HG02943 (cell line): Measurements from ENCODE around the gene POLR2I.
"Not testable (repeated sequence)": the region's sequence is repeated elsewhere in the genome, so short reads cannot be mapped to it uniquely, and the experiment has no call there.

Experiments used
- ATAC-seq: cut with Tn5 transposase; IDR thresholded peaks from one replicate; pipeline ENCODE4 v1.9.1; 2021; ENCODE audit warnings: mild to moderate bottlenecking, low read depth, moderate library complexity; ENCODE audit not compliant: unreplicated experiment

The POLR2I gene

DNA sequence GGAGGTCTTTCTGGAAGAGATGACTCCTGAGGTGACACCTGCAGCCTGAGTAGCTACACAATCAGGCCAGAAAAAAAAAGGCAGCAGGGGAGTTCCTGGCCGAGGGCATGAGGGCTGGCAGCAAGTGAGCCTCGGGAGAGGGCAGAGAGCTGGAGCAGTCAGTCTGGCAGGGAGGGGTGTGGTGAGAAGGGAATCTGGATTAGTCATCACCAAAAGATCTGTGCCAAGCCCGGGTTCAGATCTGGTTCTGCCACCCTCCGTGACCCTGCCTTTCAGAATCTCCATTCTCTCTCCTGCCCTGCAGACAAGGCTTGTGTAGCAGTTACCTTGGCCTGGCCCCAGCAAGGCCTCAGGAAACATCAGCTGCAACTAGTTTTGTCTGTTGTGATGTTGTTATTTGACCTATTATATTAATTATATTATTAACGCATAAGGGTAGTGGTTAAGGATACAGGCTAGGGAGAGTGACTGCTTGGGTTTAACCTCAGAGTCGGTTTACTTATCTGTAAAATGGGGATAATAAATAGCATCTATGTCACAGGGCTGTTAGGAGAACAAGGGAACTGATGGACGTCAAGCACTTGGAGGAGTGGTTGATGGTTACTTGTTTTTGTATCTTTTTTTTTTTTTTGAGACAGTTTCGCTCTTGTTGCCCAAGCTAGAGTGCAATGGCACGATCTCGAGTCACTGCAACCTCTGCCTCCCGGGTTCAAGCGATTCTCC, 22.4 kb upstream of the POLR2I start:
- ATAC-seq = no peak

DNA sequence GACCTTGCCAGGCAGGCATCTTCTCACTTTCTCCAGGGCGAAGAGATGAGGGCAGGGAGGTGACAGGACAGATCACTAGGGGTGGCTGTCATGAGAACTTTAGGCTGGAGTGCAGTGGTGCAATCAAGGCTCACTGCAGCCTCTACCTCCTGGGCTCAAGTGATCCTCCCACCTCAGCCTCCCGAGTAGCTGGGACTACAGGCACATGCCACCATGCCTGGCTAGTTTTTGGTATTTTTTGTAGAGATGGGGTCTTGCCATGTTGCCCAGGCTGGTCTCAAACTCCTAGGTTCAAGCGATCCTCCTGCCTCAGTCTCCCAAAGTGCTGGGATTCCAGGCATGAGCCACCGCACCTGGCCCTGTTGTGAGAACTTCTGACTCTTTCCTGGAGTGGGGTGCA, 20.2 kb upstream of the POLR2I start:
- not testable (repeated sequence) for ATAC-seq

DNA sequence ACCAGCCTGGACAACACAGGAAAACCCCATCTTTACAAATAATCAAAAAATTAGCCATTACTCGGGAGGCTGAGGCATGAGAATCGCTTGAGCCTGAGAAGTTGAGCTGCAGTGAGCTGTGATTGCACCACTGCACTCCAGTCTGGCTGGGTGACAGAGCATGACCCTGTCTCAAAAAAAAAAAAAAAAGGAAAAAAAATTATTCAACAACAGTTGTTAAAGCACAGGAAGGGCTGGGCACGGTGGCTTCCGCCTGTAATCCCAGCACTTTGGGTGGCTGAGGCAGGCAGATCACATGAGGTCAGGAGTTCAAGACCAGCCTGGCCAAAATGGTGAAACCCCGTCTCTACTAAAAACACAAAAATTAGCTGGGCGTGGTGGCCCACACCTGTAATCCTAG, 16.5 kb upstream of the POLR2I start:
- not testable (repeated sequence) for ATAC-seq

DNA sequence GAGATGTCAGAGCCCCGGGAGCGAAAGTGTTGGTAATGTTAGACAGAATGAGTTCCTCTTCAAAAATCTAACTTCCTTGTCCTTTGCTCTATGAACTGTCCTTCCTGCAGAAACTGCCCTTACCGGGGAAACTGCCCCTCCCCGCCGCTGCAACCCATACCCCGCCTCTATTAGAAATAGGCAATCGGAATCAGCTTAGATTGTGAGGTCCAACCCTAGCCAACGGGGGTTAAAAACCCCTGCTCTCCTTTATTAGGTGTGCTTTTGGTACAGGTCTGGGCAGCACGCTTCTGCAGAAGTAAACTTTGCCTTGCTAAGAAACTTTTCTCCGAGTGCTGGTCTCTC, 13.7 kb upstream of the POLR2I start:
- ATAC-seq = no peak

DNA sequence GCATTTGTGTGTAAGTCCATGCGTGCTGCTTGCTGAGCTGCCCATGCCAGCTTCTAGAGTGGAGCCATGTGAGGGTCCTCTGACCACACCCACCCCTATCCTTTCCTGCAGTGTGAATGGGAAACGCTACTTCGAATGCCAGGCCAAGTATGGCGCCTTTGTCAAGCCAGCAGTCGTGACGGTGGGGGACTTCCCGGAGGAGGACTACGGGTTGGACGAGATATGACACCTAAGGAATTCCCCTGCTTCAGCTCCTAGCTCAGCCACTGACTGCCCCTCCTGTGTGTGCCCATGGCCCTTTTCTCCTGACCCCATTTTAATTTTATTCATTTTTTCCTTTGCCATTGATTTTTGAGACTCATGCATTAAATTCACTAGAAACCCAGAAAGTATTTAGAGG, 10.9 kb upstream of the POLR2I start:
- ATAC-seq = no peak

DNA sequence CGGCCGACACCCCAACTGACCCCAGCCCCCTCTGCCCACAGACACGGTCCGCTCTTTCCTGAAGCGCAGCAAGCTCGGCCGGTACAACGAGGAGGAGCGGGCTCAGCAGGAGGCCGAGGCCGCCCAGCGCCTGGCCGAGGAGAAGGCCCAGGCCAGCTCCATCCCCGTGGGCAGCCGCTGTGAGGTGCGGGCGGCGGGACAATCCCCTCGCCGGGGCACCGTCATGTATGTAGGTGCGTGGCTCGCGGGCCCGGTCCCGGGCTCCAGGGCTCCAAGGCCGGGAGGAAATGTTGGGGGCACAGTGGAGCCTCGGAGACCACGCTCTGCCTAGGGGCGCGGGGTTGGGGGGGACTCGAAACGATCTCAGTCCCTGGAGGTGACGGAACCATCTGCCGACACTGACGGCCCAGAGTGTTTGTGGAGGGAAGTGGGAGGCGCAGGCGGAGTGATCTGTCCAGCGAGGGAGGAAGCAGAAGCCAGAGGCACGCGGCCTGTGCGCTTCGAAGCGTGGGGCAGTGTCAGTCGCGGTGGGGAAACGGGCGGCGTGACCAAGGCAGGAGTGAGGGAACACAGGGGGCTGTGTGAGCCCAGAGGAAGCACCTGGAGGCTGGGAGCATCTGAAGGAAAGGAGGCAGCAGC, 6.9 kb upstream of the POLR2I start:
- no peak for ATAC-seq

DNA sequence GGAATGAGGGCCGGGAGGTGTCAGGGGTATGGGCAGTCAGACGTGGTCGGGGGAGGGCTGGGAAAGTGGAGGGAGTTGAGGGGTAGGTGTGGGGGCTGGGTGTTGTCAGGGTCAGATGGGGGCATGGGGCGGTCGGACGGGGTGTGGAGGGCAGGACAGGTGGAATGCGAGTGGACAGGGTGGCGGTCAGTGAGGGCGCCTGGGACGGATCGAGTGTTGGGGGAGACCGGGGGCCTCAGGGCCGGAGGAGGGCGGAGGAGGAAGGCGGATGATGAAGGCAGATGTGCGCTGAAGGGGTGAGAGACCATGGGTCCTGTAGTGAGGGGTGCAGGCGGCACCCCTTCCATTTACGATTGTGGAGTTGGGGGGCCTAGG, 6.3 kb upstream of the POLR2I start:
- no peak for ATAC-seq

DNA sequence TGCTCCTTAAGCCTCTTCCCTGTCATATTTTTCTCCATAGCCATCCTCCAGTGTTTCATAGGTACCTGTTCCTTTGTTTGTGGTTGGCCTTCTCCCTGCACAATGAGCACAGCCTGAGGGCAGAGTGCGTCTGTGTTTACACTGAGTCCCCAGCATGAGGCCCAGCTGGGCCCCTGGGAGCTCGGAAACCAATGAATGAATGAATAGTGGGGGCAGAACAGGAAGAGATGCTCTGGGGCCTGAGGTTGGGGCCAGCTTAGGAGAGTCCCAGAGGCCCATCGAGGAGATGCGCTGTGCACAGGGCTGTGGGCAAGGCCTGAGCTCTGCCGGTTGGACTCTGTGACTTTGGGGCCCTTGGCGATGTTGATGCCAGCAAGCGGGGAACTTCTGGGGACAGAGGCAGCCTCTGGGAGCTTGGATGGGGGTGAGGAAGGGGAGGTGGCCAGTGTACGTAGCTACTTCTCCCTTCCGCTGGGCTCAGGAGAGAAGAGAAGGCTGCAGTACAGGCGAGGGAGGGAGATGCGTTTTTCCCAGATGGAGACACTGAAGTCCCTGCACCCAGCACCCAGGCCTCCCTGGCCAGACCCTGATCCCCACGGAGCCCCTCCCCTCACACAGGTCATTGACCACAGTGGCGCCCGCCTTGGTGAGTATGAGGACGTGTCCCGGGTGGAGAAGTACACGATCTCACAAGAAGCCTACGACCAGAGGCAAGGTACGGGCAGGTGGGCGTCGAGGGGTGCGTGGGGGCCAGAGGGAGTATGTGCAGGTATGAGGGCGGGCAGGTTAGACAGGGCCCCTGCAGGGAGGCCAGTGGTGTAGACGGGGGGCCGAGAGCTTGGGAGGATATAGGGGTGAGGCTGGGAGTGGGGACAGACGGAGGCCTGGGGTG, 5.7 kb upstream of the POLR2I start:
- no peak for ATAC-seq

DNA sequence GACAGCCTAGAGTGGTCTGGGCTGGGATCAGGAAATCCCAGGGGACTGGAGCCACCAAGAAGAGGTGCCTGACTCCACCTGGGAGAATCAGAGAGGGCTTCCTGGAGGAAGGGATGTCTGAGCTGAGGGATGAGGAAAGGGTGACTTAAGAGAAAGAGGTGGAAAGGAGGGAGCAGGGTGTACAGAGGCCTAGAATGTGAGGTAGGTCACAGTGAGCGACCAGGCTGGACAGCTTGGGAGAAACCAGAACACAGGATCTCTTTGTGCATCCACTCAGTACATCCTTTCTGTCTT, 1.6 kb upstream of the POLR2I start:
- ATAC-seq = no peak

DNA sequence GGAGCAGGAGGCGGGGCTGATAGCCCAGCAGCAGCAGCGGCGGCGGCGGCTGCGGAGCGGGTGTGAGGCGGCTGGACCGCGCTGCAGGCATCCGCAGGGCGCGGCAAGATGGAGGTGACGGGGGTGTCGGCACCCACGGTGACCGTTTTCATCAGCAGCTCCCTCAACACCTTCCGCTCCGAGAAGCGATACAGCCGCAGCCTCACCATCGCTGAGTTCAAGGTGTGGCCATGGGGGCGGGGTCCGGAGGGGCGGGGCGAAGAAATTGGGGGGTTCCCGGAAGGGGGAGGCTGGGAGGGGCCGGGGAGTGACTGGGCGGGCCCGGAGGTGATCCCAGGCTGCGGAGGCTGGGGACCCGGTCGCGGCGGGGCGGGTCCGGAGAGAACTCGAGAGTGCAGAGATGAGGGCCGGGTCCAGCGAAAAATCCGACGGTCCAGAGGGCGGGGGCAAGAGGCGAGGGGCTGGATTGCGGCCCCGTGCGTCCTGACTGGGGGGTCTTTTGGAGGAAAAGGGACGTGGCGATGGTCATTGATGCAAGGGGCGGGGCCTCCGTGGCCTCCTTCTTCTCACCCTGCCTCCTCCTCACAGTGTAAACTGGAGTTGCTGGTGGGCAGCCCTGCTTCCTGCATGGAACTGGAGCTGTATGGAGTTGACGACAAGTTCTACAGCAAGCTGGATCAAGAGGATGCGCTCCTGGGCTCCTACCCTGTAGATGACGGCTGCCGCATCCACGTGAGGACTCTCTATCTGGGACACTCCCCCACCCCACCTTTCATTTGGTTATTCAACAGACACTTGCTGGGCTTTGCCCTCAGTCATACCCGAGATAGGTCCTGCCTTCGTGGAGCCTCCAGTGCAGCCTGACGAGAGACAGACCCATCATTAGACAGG, 1.0 kb upstream of the POLR2I start, which contains the start of gene TBCB:
Gene TBCB (plus strand): TSS at position 16 of the 891 bp plus-strand sequence. CDS start 93 bp downstream, at position 109.
- ATAC-seq = peak; percentile 32

DNA sequence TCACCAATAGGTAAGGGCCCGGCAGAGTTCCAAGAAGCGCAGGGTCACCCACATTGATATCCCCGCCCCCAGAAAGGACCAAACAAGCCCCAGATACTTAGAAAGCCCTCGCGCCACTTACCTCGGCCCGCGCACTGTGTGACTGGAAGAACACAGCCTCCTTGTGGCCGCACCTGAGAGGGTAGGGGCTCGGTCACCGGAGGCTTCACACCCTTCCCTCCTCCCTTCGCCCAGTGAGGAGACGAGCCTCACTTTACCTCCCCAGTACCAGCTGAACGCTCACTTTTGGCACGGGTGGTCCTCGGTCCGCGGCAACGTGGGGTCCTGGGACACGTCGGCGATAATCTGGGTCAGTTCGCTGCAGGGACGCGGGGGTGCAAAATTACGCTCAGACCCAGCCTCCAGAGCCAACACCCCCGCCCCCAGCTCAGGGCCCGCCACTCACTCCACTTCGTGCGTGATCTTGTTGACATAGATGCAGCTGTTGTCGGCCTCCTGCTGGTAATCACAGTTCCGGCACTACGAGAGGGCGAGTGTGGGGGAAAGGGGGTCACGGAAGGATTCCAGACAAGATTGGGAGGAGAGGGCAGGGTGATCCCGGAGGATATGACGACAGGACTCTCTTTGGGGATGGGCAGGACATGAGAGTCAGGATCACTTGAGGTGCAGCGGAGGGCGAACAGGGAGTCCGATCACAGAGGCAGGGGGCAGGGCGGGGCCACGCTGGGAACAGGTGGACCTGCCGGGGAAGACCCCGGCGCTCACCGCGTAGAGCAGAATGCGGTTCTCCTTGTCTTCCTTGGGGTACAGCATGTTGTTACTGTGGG, 568 bp downstream of the POLR2I start:
- peak; percentile 4 for ATAC-seq

DNA sequence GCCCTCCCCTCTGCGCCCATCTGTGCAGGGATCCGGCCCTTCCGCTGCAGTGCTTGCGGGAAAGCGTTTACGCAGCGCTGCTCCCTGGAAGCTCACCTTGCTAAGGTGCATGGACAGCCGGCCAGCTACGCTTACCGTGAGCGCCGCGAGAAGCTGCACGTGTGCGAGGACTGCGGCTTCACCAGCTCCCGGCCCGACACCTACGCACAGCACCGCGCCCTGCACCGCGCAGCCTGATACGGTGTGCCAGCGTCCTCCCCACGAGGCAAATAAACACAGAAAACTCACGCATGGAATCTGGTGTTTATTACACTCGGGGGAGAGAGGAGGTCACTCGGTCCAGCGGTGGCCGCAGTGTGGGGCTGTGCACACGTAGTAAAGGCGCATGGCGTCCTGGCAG, 1.2 kb downstream of the POLR2I start:
- no peak for ATAC-seq

DNA sequence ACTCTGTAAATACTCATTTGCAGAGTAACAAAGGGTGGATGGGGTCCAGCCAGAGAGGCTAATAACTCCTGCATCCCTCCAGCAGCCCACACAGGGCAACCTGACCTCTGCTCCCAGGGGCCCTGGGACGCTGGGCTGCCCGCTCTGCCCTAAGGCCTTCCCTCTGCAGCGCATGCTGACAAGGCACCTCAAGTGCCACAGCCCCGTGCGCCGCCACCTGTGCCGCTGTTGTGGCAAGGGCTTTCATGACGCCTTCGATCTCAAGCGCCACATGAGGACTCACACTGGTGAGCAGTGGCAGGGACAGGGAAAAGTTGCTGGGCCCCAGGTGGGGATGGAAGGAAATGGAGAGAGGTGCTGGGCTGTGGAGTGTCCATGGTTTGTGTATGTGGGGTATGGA, 2.0 kb downstream of the POLR2I start:
- ATAC-seq = no peak

DNA sequence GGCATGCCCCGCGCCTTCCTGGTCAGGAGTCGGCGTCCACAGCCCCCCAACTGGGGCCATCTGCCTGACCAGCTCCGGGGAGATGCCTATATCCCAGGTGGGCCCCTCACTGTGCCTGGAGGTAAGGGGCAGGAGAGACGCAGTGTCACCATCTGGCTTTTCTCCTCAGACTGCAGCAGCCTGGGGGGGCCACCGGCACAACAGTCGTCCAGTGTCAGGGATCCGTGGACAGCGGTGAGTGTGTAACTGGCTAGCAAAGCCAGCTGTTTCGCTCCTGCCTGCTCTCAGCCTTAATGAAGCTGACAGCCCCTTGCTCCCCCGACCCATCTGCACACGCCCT, 3.5 kb downstream of the POLR2I start:
- no peak for ATAC-seq

DNA sequence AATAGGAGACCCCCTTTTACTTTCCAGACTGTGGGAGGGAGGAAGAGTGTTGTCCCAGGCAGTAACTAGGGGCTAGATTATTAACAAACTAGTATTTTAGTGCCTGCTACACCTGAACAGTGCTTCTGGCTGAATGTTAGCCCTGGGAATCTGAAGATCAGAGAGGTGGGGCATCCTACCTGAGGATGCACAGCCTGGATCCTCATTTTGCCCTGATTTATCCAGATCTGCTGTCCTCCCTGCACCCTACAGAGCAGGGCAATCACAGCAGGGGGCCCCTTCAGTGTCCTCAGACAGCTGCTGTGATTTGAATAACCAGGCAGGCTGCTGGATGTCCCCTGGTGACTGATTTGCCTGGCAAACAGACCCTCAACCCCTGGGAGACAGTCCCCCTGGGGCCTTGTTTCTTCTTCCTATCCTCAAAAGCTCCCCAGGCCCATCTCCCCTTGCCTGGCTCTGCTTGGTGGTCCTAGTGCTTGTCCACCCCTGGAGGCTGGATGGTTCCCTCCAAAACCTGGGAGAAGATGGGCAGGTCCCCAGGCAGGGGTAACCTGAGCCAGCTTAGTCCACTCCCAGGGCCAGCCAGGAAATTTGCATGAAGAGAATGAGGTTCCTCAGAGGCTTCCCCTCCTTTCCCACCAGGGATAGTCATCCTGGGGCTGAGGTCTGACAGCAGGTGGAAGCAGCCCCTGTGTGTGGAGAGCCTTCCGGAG, 4.0 kb downstream of the POLR2I start, which contains the start of gene OVOL3:
Gene OVOL3 (plus strand): TSS at position 657 of the 713 bp plus-strand sequence. CDS start 60 bp downstream, outside the sequence.
- ATAC-seq = no peak

DNA sequence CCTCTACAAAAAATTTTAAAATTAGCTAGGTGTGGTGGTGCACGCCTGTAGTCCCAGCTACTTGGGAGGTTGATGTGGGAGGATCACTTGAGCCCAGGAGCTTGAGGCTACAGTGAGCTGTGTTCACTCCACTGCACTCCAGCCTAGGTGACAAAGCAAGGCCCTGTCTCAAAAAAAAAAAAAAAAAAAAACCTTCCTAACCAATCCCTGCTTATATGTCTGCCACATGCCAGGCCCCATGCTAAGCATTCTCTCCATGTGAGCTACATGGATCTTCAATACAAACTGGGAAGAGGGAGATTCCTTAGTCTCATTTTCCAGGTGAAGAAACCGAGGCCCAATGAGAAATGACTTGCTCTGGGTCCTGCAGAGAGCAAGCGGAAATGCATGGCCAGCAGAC, 6.0 kb downstream of the POLR2I start:
- ATAC-seq = no peak

DNA sequence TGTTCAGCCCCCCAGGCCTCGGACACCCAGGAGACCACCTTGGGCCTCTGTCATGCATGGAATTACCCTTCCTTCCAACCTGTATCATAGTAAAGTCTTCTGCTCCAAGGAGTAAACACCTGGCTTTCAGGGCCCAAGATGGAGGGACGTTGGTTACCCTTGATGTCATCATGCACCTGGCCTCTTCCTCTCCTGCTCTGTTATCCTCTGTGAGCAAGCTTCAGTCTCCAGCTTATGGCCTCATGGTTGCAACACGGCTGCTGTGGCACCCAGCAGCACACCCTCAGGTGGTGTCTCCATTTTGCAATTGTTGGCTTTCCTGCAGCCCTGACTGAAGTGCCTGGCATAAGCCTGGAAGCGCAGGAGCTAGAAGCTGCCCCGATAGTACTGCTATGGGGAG, 7.7 kb downstream of the POLR2I start:
- ATAC-seq = no peak

DNA sequence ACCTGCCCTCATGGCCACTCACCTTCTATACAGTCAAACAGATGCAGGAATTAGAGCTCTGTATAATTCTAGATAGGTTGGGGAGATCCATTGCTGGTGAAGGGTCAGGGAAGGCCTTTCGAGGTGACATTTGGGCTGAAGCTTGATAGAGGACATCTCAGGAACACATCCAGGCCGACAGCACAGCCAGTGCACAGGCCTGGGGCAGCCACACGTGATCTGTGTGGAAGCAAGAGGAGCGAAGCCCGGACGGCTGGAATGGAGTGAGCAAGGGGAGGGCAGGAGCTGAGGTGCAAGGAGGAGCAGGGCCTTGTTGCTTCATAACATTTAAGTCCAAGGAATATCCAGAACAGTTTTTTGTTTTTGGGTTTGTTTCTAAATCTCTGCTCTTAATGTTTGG, 8.2 kb downstream of the POLR2I start:
- ATAC-seq = no peak

DNA sequence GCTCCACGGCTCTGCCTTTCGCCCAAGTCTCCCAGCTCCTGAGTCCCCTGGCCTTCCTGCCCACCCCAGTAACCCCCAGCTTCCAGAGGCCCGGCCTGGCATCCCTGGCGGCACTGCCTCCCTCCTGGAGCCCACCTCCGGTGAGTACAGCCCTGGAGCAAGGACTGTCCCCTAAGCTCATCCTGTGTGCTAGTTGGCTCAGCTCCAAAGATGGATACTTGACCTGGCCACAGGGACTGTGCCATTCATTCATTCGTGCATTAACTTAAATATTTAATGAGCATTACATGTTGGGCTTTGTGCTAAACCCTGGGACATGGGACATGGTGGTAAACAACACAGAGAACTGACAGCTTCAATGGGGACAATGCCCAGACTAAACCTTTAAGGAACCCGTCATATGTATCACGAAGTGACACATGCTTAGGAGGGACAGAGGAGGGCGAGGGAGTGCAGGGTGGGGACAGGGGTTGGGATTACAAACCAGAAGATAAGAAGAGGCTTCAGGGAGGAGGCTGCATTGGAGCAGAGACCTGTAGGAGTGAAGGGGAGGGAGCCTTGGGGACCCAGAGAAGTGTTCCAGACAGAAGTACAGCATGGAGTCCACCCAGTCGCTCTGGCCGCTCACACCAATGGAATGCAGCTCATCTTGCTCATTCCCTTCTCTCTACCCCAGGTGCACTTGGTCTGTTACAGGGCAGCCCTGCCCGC, 10.7 kb downstream of the POLR2I start:
- no peak for ATAC-seq
